ENCODE measurements around the gene SLC26A9.

DNA sequence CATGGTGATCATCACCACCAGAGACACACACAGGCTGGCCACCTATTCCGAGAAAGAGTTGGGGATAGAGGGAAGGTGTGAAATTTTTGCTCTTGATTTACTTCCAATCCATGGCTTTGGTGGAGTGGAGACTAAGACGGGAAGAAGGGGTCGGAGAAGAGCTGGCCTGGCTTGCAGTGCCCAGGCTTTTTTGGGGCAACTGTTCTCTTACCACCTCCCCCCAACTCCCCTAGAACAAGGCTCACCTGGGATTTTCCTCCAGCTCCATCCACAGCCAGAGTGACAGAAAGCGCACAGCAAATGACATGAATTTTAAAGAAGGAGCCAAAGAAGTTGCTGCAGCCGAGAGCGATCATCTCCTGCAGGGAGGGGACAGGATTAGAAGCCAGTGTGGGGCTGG lies 16.0 kb downstream of the SLC26A9 start:
- TF ChIP-seq CTCF (IDR thresholded peaks at IDR 0.05), result no peak
- TF ChIP-seq POLR2AphosphoS5 (IDR thresholded peaks at IDR 0.05; ENCODE audit: low read depth, low read length), result no peak
- TF ChIP-seq SIN3A (IDR thresholded peaks at IDR 0.05; ENCODE audit: borderline replicate concordance, insufficient read depth, low read depth, low read length), result no peak
- TF ChIP-seq, protein P1, sequence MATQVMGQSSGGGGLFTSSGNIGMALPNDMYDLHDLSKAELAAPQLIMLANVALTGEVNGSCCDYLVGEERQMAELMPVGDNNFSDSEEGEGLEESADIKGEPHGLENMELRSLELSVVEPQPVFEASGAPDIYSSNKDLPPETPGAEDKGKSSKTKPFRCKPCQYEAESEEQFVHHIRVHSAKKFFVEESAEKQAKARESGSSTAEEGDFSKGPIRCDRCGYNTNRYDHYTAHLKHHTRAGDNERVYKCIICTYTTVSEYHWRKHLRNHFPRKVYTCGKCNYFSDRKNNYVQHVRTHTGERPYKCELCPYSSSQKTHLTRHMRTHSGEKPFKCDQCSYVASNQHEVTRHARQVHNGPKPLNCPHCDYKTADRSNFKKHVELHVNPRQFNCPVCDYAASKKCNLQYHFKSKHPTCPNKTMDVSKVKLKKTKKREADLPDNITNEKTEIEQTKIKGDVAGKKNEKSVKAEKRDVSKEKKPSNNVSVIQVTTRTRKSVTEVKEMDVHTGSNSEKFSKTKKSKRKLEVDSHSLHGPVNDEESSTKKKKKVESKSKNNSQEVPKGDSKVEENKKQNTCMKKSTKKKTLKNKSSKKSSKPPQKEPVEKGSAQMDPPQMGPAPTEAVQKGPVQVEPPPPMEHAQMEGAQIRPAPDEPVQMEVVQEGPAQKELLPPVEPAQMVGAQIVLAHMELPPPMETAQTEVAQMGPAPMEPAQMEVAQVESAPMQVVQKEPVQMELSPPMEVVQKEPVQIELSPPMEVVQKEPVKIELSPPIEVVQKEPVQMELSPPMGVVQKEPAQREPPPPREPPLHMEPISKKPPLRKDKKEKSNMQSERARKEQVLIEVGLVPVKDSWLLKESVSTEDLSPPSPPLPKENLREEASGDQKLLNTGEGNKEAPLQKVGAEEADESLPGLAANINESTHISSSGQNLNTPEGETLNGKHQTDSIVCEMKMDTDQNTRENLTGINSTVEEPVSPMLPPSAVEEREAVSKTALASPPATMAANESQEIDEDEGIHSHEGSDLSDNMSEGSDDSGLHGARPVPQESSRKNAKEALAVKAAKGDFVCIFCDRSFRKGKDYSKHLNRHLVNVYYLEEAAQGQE (IDR thresholded peaks at IDR 0.05; ENCODE audit: insufficient read depth in 1 of 2, low read depth in 2 of 2, low read length in 1 of 2), result no peak
